Mesenchymal stem cell (in vitro differentiated cells and primary cell): Measurements from ENCODE around the gene DGCR8.

Source experiments
- DNase-seq: peaks from one replicate; pipeline ENCODE4 v3.0.0-alpha.2; 2013
- H2AFZ ChIP-seq: one replicate; pipeline ENCODE4 v1.6.1; 2013; ENCODE audit warnings: low read depth, mild to moderate bottlenecking, control low read depth, inconsistent platforms, low read length, moderate library complexity
- H2AK5ac ChIP-seq: 2 replicates; pipeline ENCODE4 v1.6.1; 2013; ENCODE audit warnings: low read length, moderate library complexity, mild to moderate bottlenecking, inconsistent platforms; ENCODE audit not compliant: severe bottlenecking
- H2BK120ac ChIP-seq: one replicate; pipeline ENCODE4 v1.6.1; 2013; ENCODE audit warnings: low read depth, mild to moderate bottlenecking, inconsistent platforms, low read length, moderate library complexity
- H2BK12ac ChIP-seq, 2 experiments: one replicate each; pipeline ENCODE4 v1.6.1; 2013; ENCODE audit warnings: inconsistent platforms in 2 of 2, low read length in 2 of 2, mild to moderate bottlenecking in 2 of 2, moderate library complexity in 2 of 2, control low read depth in 1 of 2
- H2BK15ac ChIP-seq: one replicate; pipeline ENCODE4 v1.6.1; 2013; ENCODE audit warnings: mild to moderate bottlenecking, low read depth, inconsistent platforms; ENCODE audit not compliant: poor library complexity, severe bottlenecking
- H2BK5ac ChIP-seq: 2 replicates; pipeline ENCODE4 v1.6.1; 2013; ENCODE audit warnings: low read depth, mild to moderate bottlenecking, low read length, control low read depth, inconsistent platforms; ENCODE audit not compliant: poor library complexity, severe bottlenecking
- H3K14ac ChIP-seq, 2 experiments: one replicate each; pipeline ENCODE4 v1.6.1; 2013; ENCODE audit warnings: inconsistent platforms in 2 of 2, low read length in 2 of 2, control low read depth in 1 of 2, mild to moderate bottlenecking in 1 of 2, moderate library complexity in 1 of 2
- H3K18ac ChIP-seq, 2 experiments: one replicate each; pipeline ENCODE4 v1.6.1; 2013; ENCODE audit warnings: inconsistent platforms in 2 of 2, low read length in 2 of 2, control low read depth in 1 of 2, low read depth in 1 of 2, mild to moderate bottlenecking in 1 of 2
- H3K23ac ChIP-seq, 2 experiments: one replicate each; pipeline ENCODE4 v1.6.1; 2013; ENCODE audit warnings: inconsistent platforms in 2 of 2, low read length in 2 of 2, mild to moderate bottlenecking in 2 of 2, moderate library complexity in 2 of 2, control low read depth in 1 of 2
- H3K27ac ChIP-seq: 2 replicates; pipeline ENCODE4 v1.5.1; 2013; ENCODE audit warnings: mild to moderate bottlenecking, moderate library complexity, low read length, control low read depth, inconsistent platforms; ENCODE audit not compliant: poor library complexity, severe bottlenecking
- H3K27me3 ChIP-seq, 2 experiments: 2 replicates each; pipeline versions ENCODE4 v1.6.1 to v1.7.0; 2013; ENCODE audit warnings: low read length in 2 of 2, mild to moderate bottlenecking in 2 of 2, moderate library complexity in 2 of 2, control low read depth in 1 of 2, inconsistent platforms in 1 of 2; ENCODE audit not compliant: control insufficient read depth in 1 of 2, insufficient read depth in 1 of 2
- H3K36me3 ChIP-seq, 2 experiments: 2 replicates each; pipeline versions ENCODE4 v1.6.1 to v1.7.0; 2013; ENCODE audit warnings: low read length in 2 of 2, control low read depth in 1 of 2, inconsistent platforms in 1 of 2, low read depth in 1 of 2, mild to moderate bottlenecking in 1 of 2; ENCODE audit not compliant: insufficient read depth in 2 of 2, control insufficient read depth in 1 of 2
- H3K4ac ChIP-seq, 2 experiments: one replicate each; pipeline ENCODE4 v1.6.1; 2013; ENCODE audit warnings: inconsistent platforms in 2 of 2, low read length in 2 of 2, mild to moderate bottlenecking in 2 of 2, moderate library complexity in 2 of 2, control low read depth in 1 of 2, low read depth in 1 of 2
- H3K4me1 ChIP-seq: 2 replicates; pipeline ENCODE4 v1.6.1; 2013; ENCODE audit warnings: low read depth, low read length, control low read depth; ENCODE audit not compliant: control insufficient read depth, insufficient read depth
- H3K4me2 ChIP-seq: 2 replicates; pipeline ENCODE4 v1.6.1; 2013; ENCODE audit warnings: low read length, mild to moderate bottlenecking, inconsistent platforms; ENCODE audit not compliant: poor library complexity, severe bottlenecking
- H3K4me3 ChIP-seq, 2 experiments: 2 replicates each; pipeline versions ENCODE4 v1.5.1 to v1.7.0; 2013; ENCODE audit warnings: low read length in 2 of 2, mild to moderate bottlenecking in 2 of 2, control low read depth in 1 of 2, low read depth in 1 of 2; ENCODE audit not compliant: insufficient read depth in 1 of 2
- H3K79me1 ChIP-seq: replicated peaks from 2 replicates; pipeline ENCODE4 v1.6.1; 2013; ENCODE audit warnings: mild to moderate bottlenecking, control low read depth, low read length, inconsistent platforms; ENCODE audit not compliant: poor library complexity, severe bottlenecking
- H3K9ac ChIP-seq: 2 replicates; pipeline ENCODE4 v1.7.0; 2013; ENCODE audit warnings: mild to moderate bottlenecking, low read length, moderate library complexity
- H3K9me3 ChIP-seq: 2 replicates; pipeline ENCODE4 v1.7.0; 2013; ENCODE audit warnings: mild to moderate bottlenecking, low read length; ENCODE audit not compliant: control insufficient read depth
- H4K8ac ChIP-seq: one replicate; pipeline ENCODE4 v1.6.1; 2013; ENCODE audit warnings: inconsistent platforms, mild to moderate bottlenecking, low read length, moderate library complexity
- H4K91ac ChIP-seq: one replicate; pipeline ENCODE4 v1.6.1; 2013; ENCODE audit warnings: mild to moderate bottlenecking, low read length, inconsistent platforms
- WGBS: methylation state at CpG from one replicate; pipeline ENCODE4 v1.1.7; 2013; ENCODE audit warnings: mixed read lengths; 5-methylcytosine and 5-hydroxymethylcytosine counted together

Gene DGCR8

GRCh38 chr22:20140521-20140964, 60.5 kb downstream of the DGCR8 start:
- H4K91ac ChIP-seq: no peak overlapping the region
- no peak overlapping the region for H3K9ac ChIP-seq
- H3K4ac ChIP-seq: peak overlapping the region in 1 of 2 experiments; percentile 25
- no peak overlapping the region for H2AFZ ChIP-seq
- no peak overlapping the region for H3K27ac ChIP-seq
- H3K14ac ChIP-seq: no peak overlapping the region
- H3K4me3 ChIP-seq: no peak overlapping the region
- no peak overlapping the region for H2BK120ac ChIP-seq
- H3K23ac ChIP-seq: no peak overlapping the region
- H3K36me3 ChIP-seq: peaks cover 16 to 69% of the 10 kb centered on the region in 2 experiments
- H3K27me3 ChIP-seq: no peaks in the 10 kb centered on the region
- H3K4me2 ChIP-seq: no peak overlapping the region
- no peak overlapping the region for H2BK5ac ChIP-seq
- H3K79me1 ChIP-seq: peaks cover 45% of the 10 kb centered on the region
- WGBS: 96% methylated on average over 16 of the region's 17 CpGs
- H3K18ac ChIP-seq: no peak overlapping the region
- no peak overlapping the region for H4K8ac ChIP-seq
- no peak for DNase-seq
- H3K4me1 ChIP-seq: peaks cover 59% of the 10 kb centered on the region
- no peak overlapping the region for H2BK15ac ChIP-seq
- peak overlapping the region; percentile 37 for H2AK5ac ChIP-seq
- no peaks in the 10 kb centered on the region for H3K9me3 ChIP-seq
- H2BK12ac ChIP-seq: no peak overlapping the region

GRCh38 chr22:20141186-20142077, 61.4 kb downstream of the DGCR8 start:
- H3K14ac ChIP-seq: peak overlapping the region in 1 of 2 experiments; percentile 44
- DNase-seq: peak; percentile 49
- no peak overlapping the region for H2BK120ac ChIP-seq
- peaks cover 44% of the 10 kb centered on the region for H3K79me1 ChIP-seq
- peak overlapping the region; percentile 82 for H3K27ac ChIP-seq
- peak overlapping the region; percentile 39 for H2BK5ac ChIP-seq
- peak overlapping the region in 1 of 2 experiments; percentile 11 for H3K18ac ChIP-seq
- no peak overlapping the region for H3K4me3 ChIP-seq
- no peak overlapping the region for H2BK12ac ChIP-seq
- no peak overlapping the region for H3K4ac ChIP-seq
- H2BK15ac ChIP-seq: no peak overlapping the region
- peak overlapping the region; percentile 45 for H3K9ac ChIP-seq
- no peaks in the 10 kb centered on the region for H3K27me3 ChIP-seq
- 83% methylated on average over 22 of the region's 22 CpGs for WGBS
- no peaks in the 10 kb centered on the region for H3K9me3 ChIP-seq
- no peak overlapping the region for H3K4me2 ChIP-seq
- H2AK5ac ChIP-seq: peak overlapping the region; percentile 37
- H3K4me1 ChIP-seq: peaks cover 53% of the 10 kb centered on the region
- H4K8ac ChIP-seq: no peak overlapping the region
- H3K36me3 ChIP-seq: peaks cover 18 to 68% of the 10 kb centered on the region in 2 experiments
- H4K91ac ChIP-seq: no peak overlapping the region
- H3K23ac ChIP-seq: no peak overlapping the region
- H2AFZ ChIP-seq: no peak overlapping the region

GRCh38 chr22:20142711-20143621, 62.9 kb downstream of the DGCR8 start:
- Histone ChIP-seq H3K18ac (no peak overlapping the region), H2AFZ (no peak overlapping the region)
- 96% methylated on average over 63 of the region's 65 CpGs for WGBS

More at GRCh38 chr22:20142711-20143621, 62.9 kb downstream of the DGCR8 start:
- Histone ChIP-seq H3K4me1 (peaks cover 52% of the 10 kb centered on the region), H3K4me3 (peak overlapping the region in 1 of 2 experiments; percentile 10), H3K4ac (no peak overlapping the region), H2BK5ac (no peak overlapping the region), H3K27ac (no peak overlapping the region), H3K14ac (no peak overlapping the region), H4K91ac (no peak overlapping the region), H3K27me3 (no peaks in the 10 kb centered on the region), H3K36me3 (peaks cover 18 to 73% of the 10 kb centered on the region in 2 experiments), H4K8ac (no peak overlapping the region), H3K9me3 (no peaks in the 10 kb centered on the region), H3K23ac (no peak overlapping the region), H3K79me1 (peaks cover 49% of the 10 kb centered on the region), H3K4me2 (no peak overlapping the region), H2BK15ac (no peak overlapping the region), H2BK120ac (no peak overlapping the region), H2BK12ac (no peak overlapping the region), H3K9ac (no peak overlapping the region), H2AK5ac (peak overlapping the region; percentile 66)
- DNase-seq: no peak
